H1 (cell line): ENCODE data around the gene CLPTM1L.
"Not testable (repeated sequence)": the region's sequence is repeated elsewhere in the genome, so short reads cannot be mapped to it uniquely, and the experiment has no call there.

Experiments
- MAFK ChIP-seq: IDR thresholded peaks from 2 replicates; pipeline ENCODE4 v1.6.1; 2012; ENCODE audit warnings: low read depth, mild to moderate bottlenecking, improper control_type of control experiment, low read length
- RNF2 ChIP-seq: fragments of 200-900, 300-1000 bp; sonication (generic); IDR thresholded peaks from 2 replicates; pipeline ENCODE4 v1.7.1; 2016; ENCODE audit warnings: borderline replicate concordance, low read depth, mild to moderate bottlenecking, antibody characterized with exemption, low read length; ENCODE audit not compliant: poor library complexity, severe bottlenecking; ENCODE audit errors: missing control alignments
- SAP30 ChIP-seq: fragments of 300-600 bp; sonication (generic); IDR thresholded peaks from 2 replicates; pipeline ENCODE4 v1.7.1; 2012; ENCODE audit warnings: low read length, moderate library complexity, mild to moderate bottlenecking, inconsistent platforms; ENCODE audit not compliant: insufficient read depth, insufficient replicate concordance
- TF ChIP-seq, protein P1 (sequence below): IDR thresholded peaks from 2 replicates; pipeline ENCODE4 v1.6.1; 2011; ENCODE audit warnings: low read depth, mild to moderate bottlenecking, low read length; ENCODE audit not compliant: insufficient read depth

DNA sequence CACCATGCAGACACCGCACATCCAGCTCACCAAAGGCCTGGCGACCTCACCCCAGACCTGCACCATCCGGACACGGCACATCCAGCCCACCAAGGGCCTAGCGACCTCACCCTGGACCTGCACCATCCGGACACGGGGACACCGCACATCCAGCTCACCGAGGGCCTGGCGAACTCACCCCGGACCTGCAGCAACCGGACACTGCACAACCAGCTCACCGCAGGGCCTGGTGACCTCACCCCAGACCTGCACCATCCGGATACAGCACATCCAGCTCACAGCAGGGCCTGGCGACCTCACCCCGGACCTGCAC, 61.2 kb downstream of the CLPTM1L start:
- TF ChIP-seq RNF2, MAFK, SAP30: not testable (repeated sequence)
- TF ChIP-seq, protein P1, sequence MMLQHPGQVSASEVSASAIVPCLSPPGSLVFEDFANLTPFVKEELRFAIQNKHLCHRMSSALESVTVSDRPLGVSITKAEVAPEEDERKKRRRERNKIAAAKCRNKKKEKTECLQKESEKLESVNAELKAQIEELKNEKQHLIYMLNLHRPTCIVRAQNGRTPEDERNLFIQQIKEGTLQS: not testable (repeated sequence)
